GM12878 (cell line): ENCODE results near the gene TBC1D10A. TPM values are rescaled to one million over a fixed set of nuclear protein-coding genes. Genes with fewer than 3 reads are reported as not detected.

Experiments
- ATAC-seq: fragments of 200-7000 bp; cut with Tn5 transposase; 3 replicates; pipeline ENCODE4 v1.9.1; 2020; ENCODE audit warnings: mild to moderate bottlenecking, moderate library complexity
- BruUV-seq: library from RNA; stranded (reverse); fragments of 400-500 nt; replicated peaks from 2 replicates; lab custom pipeline; 2021; lab: Mats Ljungman, UMichigan
- CTCF ChIA-PET: fragments of 300-600 bp; sonication (Branson Sonifier 250); formaldehyde crosslinking; extraction: SDS; loops from one replicate; lab custom pipeline; 2021; ENCODE audit warnings: inconsistent platforms; lab: Yijun Ruan, JAX
- POLR2A ChIA-PET: fragments of 350-600 bp; formaldehyde crosslinking; extraction: SDS; loops from one replicate; lab custom pipeline; 2021; ENCODE audit warnings: inconsistent platforms; lab: Charles Lee
- RAD21 ChIA-PET: fragments of 300-600 bp; sonication (Branson Sonifier 250); formaldehyde crosslinking; loops from one replicate; lab custom pipeline; 2023; ENCODE audit warnings: antibody characterized with exemption; ENCODE audit not compliant: unreplicated experiment; lab: Charles Lee
- SMC1A ChIA-PET: fragments of 300-600 bp; sonication (Branson Sonifier 250); formaldehyde crosslinking; loops from one replicate; lab custom pipeline; 2023; ENCODE audit not compliant: unreplicated experiment, uncharacterized antibody; lab: Charles Lee
- DNase-seq: peaks from one replicate; pipeline ENCODE4 v3.0.0-alpha.2; 2011; ENCODE audit warnings: low read depth, low spot score
- FAIRE-seq: peaks from 3 replicates; lab custom pipeline; 2011; peaks lifted over from hg19 to GRCh38; lab: Jason Lieb, UNC
- H2AFZ ChIP-seq: 2 replicates; pipeline ENCODE4 v1.6.0; 2011; ENCODE audit warnings: low read depth, low read length, control low read depth; ENCODE audit not compliant: control insufficient read depth
- H3K27ac ChIP-seq: 2 replicates; pipeline ENCODE4 v1.5.1; 2011; ENCODE audit warnings: control low read depth; ENCODE audit not compliant: control insufficient read depth, insufficient read depth
- H3K27me3 ChIP-seq, 2 experiments: replicated peaks in 1 of 2; 2 replicates each; pipeline versions ENCODE4 v1.6.0 to v1.6.1; 2011; ENCODE audit warnings: low read length in 1 of 2; ENCODE audit not compliant: control insufficient read depth in 2 of 2, insufficient read depth in 2 of 2
- H3K36me3 ChIP-seq, 2 experiments: 2 replicates each; pipeline ENCODE4 v1.5.1; 2011; ENCODE audit warnings: low read length in 1 of 2; ENCODE audit not compliant: control insufficient read depth in 2 of 2, insufficient read depth in 2 of 2
- H3K4me1 ChIP-seq: 2 replicates; pipeline ENCODE4 v1.6.1; 2011; ENCODE audit warnings: mild to moderate bottlenecking, low read length, moderate library complexity, mixed read lengths; ENCODE audit not compliant: control insufficient read depth, insufficient read depth
- H3K4me2 ChIP-seq: 2 replicates; pipeline ENCODE4 v1.6.0; 2011; ENCODE audit warnings: control low read depth; ENCODE audit not compliant: control insufficient read depth, insufficient read depth
- H3K4me3 ChIP-seq: fragments of 200-600 bp; sonication (generic); 2 replicates; pipeline ENCODE4 v1.5.1; 2016
- H3K79me2 ChIP-seq: 2 replicates; pipeline ENCODE4 v1.6.0; 2011; ENCODE audit warnings: low read length; ENCODE audit not compliant: control insufficient read depth, insufficient read depth
- H3K9ac ChIP-seq: 2 replicates; pipeline ENCODE4 v1.8.0; 2011; ENCODE audit warnings: low read length, control low read depth, mixed read lengths; ENCODE audit not compliant: control insufficient read depth, insufficient read depth
- H3K9me3 ChIP-seq: replicated peaks from 3 replicates; pipeline ENCODE4 v1.5.1; 2011; ENCODE audit warnings: mild to moderate bottlenecking, low read length; ENCODE audit not compliant: control insufficient read depth, insufficient read depth
- H4K20me1 ChIP-seq: 2 replicates; pipeline ENCODE4 v1.6.0; 2011; ENCODE audit not compliant: control insufficient read depth, insufficient read depth
- KAT2A ChIP-seq: conservative IDR thresholded peaks from 2 replicates; pipeline ENCODE4 v1.6.1; 2011; ENCODE audit warnings: low read depth, low read length; ENCODE audit not compliant: control insufficient read depth
- NR2F1 ChIP-seq: fragments of 450-650 bp; conservative IDR thresholded peaks from 2 replicates; pipeline ENCODE4 v1.6.1; 2017; ENCODE audit warnings: mild to moderate bottlenecking
- NRF1 ChIP-seq: conservative IDR thresholded peaks from 2 replicates; pipeline ENCODE4 v1.6.1; 2011; ENCODE audit warnings: mild to moderate bottlenecking, low read depth, low read length, improper control_type of control experiment
- SPI1 ChIP-seq: IDR thresholded peaks from 2 replicates; pipeline ENCODE4 v1.6.1; 2011; ENCODE audit warnings: low read depth, mild to moderate bottlenecking, low read length, moderate library complexity, borderline replicate concordance; ENCODE audit not compliant: insufficient read depth
- USF2 ChIP-seq: IDR thresholded peaks from 2 replicates; pipeline ENCODE4 v1.6.1; 2011; ENCODE audit warnings: low read depth, low read length, improper control_type of control experiment, borderline replicate concordance
- ZNF687 ChIP-seq: fragments of 450-650 bp; IDR thresholded peaks from 2 replicates; pipeline ENCODE4 v1.6.1; 2017; ENCODE audit warnings: mild to moderate bottlenecking, moderate library complexity
- WGBS: methylation state at CpG from one replicate; pipeline ENCODE4 v1.1.6; 2016; ENCODE audit warnings: low lambda C conversion rate; ENCODE audit not compliant: insufficient replicate concordance, insufficient coverage; ENCODE audit errors: missing lambda C conversion rate; 5-methylcytosine and 5-hydroxymethylcytosine counted together
- in situ Hi-C: fragments of 300-500 bp; cut with MboI; formaldehyde crosslinking; loops from 9 replicates; pipeline ENCODE4 v1.14.3; 2018; ENCODE audit warnings: mixed read lengths
- intact Hi-C: fragments of 100-400 bp; cut with micrococcal nuclease; formaldehyde crosslinking; loops from one replicate; pipeline ENCODE4 v1.14.2; 2022; ENCODE audit not compliant: unreplicated experiment
- polyA plus RNA-seq, 11 experiments: library from polyadenylated mRNA; depleted of rRNA in 4 of 11; unstranded in 6 of 11; stranded (reverse) in 5 of 11; fragments of >200 nt; fragmentation: Nextera tagmentation in 4 of 11; fragmentation: Illumina TruSeq in 1 of 11; extraction: Ambion mirVana in 4 of 11; extraction: Trizol in 1 of 11; gene quantifications; 1 replicate in 1 of 11; 2 replicates in 10 of 11; pipeline versions ENCODE4 v1.2.1 to v1.2.3, GENCODE V29; 2011 to 2016; ENCODE audit warnings: inconsistent platforms in 2 of 11, missing spikeins in 2 of 11, low read depth in 1 of 11
- total RNA-seq, 4 experiments: library from RNA; depleted of rRNA in 3 of 4; stranded (reverse); fragments of >200 nt in 3 of 4; fragmentation: Illumina TruSeq in 1 of 4; extraction: Trizol in 1 of 4; gene quantifications; 2 replicates each; pipeline versions ENCODE4 v1.2.1 to v1.2.3, GENCODE V29; 2013 to 2021
- TF ChIP-seq, protein P1 (sequence below): fragments of 450-650 bp; IDR thresholded peaks from 2 replicates; pipeline ENCODE4 v1.6.1; 2017; ENCODE audit warnings: low read depth, mild to moderate bottlenecking, moderate library complexity
- TF ChIP-seq, protein P2 (sequence below): IDR thresholded peaks from 2 replicates; pipeline ENCODE4 v1.6.1; 2011; ENCODE audit warnings: borderline replicate concordance, low read depth, mild to moderate bottlenecking, moderate library complexity, low read length; ENCODE audit not compliant: insufficient read depth, poor library complexity, severe bottlenecking

TBC1D10A gene
- total and polyA plus RNA-seq, 10 of the 15 experiments (the other 5 are each of a cell fraction or from before 2014, with no cell fraction given), result 0.27 to 25.7 (median 15.3) TPM

DNA sequence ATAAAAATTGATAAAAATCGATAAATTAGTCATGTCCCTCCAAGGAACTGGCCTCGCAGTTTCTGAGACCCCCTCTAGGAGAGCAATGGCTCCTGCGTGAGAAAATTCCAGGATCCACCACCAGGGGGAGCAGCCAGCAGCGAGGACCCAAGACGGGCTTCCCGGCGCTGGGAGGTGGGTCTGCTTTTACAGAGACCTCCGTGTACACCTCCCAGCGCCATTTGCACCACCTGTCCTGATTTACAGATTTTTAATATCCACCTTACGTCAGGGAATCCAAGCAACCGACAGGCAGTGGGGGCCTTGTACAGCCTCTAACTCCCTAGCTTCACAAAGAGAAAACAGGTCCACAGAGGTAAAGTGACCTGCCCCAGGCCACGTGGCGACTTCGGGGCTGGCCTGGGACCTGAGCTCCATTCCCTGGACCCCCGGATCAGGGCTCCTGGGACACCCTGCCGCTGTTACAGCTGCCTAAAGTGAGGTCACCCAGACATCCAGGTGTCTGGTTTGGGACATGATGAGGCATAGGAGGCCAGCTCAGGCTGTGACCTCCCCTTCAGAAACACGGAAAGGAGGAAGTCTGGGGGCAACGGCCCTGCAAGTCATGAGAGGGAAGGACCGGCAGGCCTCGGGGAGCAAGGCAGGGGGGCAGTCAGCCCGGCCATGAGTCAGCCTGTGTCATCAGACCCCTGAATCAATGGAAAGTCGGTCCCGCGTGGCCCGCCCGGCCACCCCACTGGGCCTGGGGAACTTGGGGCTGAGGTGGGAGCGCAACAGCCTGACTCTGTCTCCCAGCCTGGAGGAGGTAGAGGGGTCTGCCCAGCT lies 63.6 kb downstream of the TBC1D10A start (continued):
- no peak for TF ChIP-seq ZNF687

DNA sequence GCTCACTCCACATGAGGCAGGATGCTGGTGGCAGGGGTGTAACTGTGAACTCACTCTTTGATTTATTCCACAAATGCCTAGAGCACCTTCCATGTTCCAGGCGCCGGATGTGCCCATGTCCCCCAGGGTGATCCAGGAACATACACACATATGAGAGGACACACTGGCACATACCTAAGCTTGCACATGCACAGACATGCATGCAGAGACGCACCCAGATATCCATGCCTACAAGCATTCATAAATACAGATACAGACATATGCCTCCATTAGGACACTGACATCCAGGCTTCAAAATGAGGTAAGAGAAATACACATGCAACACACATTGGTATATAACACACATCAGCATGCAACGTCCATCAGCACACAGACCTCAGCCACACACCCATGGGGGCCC lies 64.6 kb downstream of the TBC1D10A start:
- BruUV-seq, result no TSS peak
- SMC1A ChIA-PET, result no interaction called here
- Histone ChIP-seq H3K4me1 (peaks cover 11% of the 10 kb centered on the region), H3K27ac (no peak overlapping the region), H2AFZ (no peak overlapping the region), H3K9me3 (no peaks in the 10 kb centered on the region), H3K9ac (no peak overlapping the region), H3K4me3 (no peak overlapping the region), H4K20me1 (no peaks in the 10 kb centered on the region), H3K4me2 (no peak overlapping the region), H3K36me3 (no peaks in the 10 kb centered on the region), H3K27me3 (no peaks in the 10 kb centered on the region), H3K79me2 (peaks cover 10% of the 10 kb centered on the region)
- FAIRE-seq (no peak), DNase-seq (no peak), ATAC-seq (no peak)
- CTCF ChIA-PET, result interaction anchor here (1.0 to 3.1 kb wide), 7 partner anchors 22 to 156 kb away, joined by 3 to 21 read pairs (median 4); no protein-coding TSS in a partner anchor
- RAD21 ChIA-PET, result interaction anchor here (3.1 to 4.0 kb wide), 2 partner anchors 26 to 125 kb away, joined by 9 to 31 read pairs; partner anchors contain the start of genes CASTOR1 and RNF215
- in situ Hi-C loops (loop anchor here (5.0 kb wide), 1 partner anchor 155 kb away; no protein-coding TSS in a partner anchor), intact Hi-C loops (loop anchor here (2.0 kb wide), 1 partner anchor 125 kb away; the partner anchor contains the start of gene RNF215)
- 82% methylated on average over 4 of the region's 4 CpGs for WGBS
- POLR2A ChIA-PET, result no interaction called here
- TF ChIP-seq NR2F1 (no peak), KAT2A (no peak), USF2 (no peak), NRF1 (no peak), SPI1 (no peak)
- TF ChIP-seq, protein P1, sequence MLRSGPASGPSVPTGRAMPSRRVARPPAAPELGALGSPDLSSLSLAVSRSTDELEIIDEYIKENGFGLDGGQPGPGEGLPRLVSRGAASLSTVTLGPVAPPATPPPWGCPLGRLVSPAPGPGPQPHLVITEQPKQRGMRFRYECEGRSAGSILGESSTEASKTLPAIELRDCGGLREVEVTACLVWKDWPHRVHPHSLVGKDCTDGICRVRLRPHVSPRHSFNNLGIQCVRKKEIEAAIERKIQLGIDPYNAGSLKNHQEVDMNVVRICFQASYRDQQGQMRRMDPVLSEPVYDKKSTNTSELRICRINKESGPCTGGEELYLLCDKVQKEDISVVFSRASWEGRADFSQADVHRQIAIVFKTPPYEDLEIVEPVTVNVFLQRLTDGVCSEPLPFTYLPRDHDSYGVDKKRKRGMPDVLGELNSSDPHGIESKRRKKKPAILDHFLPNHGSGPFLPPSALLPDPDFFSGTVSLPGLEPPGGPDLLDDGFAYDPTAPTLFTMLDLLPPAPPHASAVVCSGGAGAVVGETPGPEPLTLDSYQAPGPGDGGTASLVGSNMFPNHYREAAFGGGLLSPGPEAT, result no peak
- TF ChIP-seq, protein P2, sequence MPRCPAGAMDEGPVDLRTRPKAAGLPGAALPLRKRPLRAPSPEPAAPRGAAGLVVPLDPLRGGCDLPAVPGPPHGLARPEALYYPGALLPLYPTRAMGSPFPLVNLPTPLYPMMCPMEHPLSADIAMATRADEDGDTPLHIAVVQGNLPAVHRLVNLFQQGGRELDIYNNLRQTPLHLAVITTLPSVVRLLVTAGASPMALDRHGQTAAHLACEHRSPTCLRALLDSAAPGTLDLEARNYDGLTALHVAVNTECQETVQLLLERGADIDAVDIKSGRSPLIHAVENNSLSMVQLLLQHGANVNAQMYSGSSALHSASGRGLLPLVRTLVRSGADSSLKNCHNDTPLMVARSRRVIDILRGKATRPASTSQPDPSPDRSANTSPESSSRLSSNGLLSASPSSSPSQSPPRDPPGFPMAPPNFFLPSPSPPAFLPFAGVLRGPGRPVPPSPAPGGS, result no peak
